AG04450 (cell line): Measurements from ENCODE around the gene PGRMC2. TPM values are rescaled to one million over a fixed set of nuclear protein-coding genes. Genes with fewer than 3 reads are reported as not detected.

Source experiments
- CTCF ChIA-PET: fragments of 300-600, 350-600 bp; formaldehyde crosslinking; extraction: SDS; loops from one replicate; lab custom pipeline; 2022; ENCODE audit warnings: antibody characterized with exemption, inconsistent platforms; lab: Charles Lee
- POLR2A ChIA-PET: fragments of 350-600 bp; formaldehyde crosslinking; extraction: SDS; loops from one replicate; lab custom pipeline; 2021; ENCODE audit warnings: antibody characterized with exemption, inconsistent platforms; lab: Yijun Ruan, JAX
- DNase-seq: peaks from one replicate; pipeline ENCODE4 v3.0.0-alpha.2; 2011; ENCODE audit warnings: low read depth, low spot score
- H3K27ac ChIP-seq: one replicate; pipeline ENCODE4 v1.5.1; 2012; ENCODE audit warnings: low read depth, low read length, control low read depth
- H3K27me3 ChIP-seq: one replicate; pipeline ENCODE4 v1.6.0; 2012; ENCODE audit warnings: low read length; ENCODE audit not compliant: control insufficient read depth, insufficient read depth
- H3K4me3 ChIP-seq: 2 replicates; pipeline ENCODE4 v1.5.1; 2011; ENCODE audit warnings: mild to moderate bottlenecking, low read depth, low read length, control low read depth
- H3K9me3 ChIP-seq: 2 replicates; pipeline ENCODE4 v1.5.1; 2012; ENCODE audit warnings: low read length; ENCODE audit not compliant: control insufficient read depth, insufficient read depth
- CTCF ChIP-seq: IDR thresholded peaks from 2 replicates; pipeline ENCODE4 v1.5.1; 2011; ENCODE audit warnings: low read depth, low read length, control low read depth, inconsistent platforms
- polyA plus RNA-seq: library from polyadenylated mRNA; depleted of rRNA; stranded (reverse); fragments of >200 nt; gene quantifications from 2 replicates; pipeline ENCODE4 v1.2.3, GENCODE V29; 2011

PGRMC2 gene
- polyA plus RNA-seq, 1 experiment: 50.9 TPM

GRCh38 chr4:128286474-128287058 lies 1.0 kb downstream of the PGRMC2 start:
- no peak for DNase-seq
- peak overlapping the region; percentile 73 for H3K27ac ChIP-seq
- ChIA-PET POLR2A (interaction anchor here (0.6 to 3.1 kb wide), 12 partner anchors 12 to 604 kb away, joined by 3 to 23 read pairs (median 4); no protein-coding TSS in a partner anchor), CTCF (interaction anchor here (0.7 to 1.4 kb wide), 2 partner anchors 57 to 67 kb away, joined by 3 to 4 read pairs; no protein-coding TSS in a partner anchor)
- H3K4me3 ChIP-seq: peak overlapping the region; percentile 87
- peaks cover 2% of the 10 kb centered on the region; the same call in 1 of the 2 replicates for H3K9me3 ChIP-seq
- H3K27me3 ChIP-seq: no peaks in the 10 kb centered on the region
- TF ChIP-seq CTCF: no peak

GRCh38 chr4:128285085-128285997 lies 2.3 kb downstream of the PGRMC2 start:
- ChIA-PET CTCF (interaction anchor here (0.6 to 1.4 kb wide), 3 partner anchors 58 to 573 kb away, joined by 3 to 5 read pairs (median 4); no protein-coding TSS in a partner anchor), POLR2A (interaction anchor here (0.7 to 3.1 kb wide), 7 partner anchors 8 to 232 kb away, joined by 3 to 23 read pairs (median 3); no protein-coding TSS in a partner anchor)
- no peak for TF ChIP-seq CTCF
- no peaks in the 10 kb centered on the region for H3K27me3 ChIP-seq
- peaks cover 2% of the 10 kb centered on the region; the same call in 1 of the 2 replicates for H3K9me3 ChIP-seq
- no peak for DNase-seq
- H3K27ac ChIP-seq: no peak overlapping the region
- peak overlapping the region; percentile 87 for H3K4me3 ChIP-seq

- peaks cover 2% of the 10 kb centered on the region; the same call in 1 of the 2 replicates for H3K9me3 ChIP-seq
- CTCF ChIA-PET: no interaction called here
- no peak overlapping the region for H3K27ac ChIP-seq
- POLR2A ChIA-PET: no interaction called here
- no peaks in the 10 kb centered on the region for H3K27me3 ChIP-seq
- no peak for DNase-seq
- peak overlapping the region; percentile 87 for H3K4me3 ChIP-seq
- TF ChIP-seq CTCF: no peak
Observed at GRCh38 chr4:128284317-128284716, 3.3 kb downstream of the PGRMC2 start.

- peaks cover 2% of the 10 kb centered on the region; the same call in 1 of the 2 replicates for H3K9me3 ChIP-seq
- H3K27ac ChIP-seq: no peak overlapping the region
- H3K4me3 ChIP-seq: no peak overlapping the region
- no peak for DNase-seq
- no peaks in the 10 kb centered on the region for H3K27me3 ChIP-seq
- POLR2A ChIA-PET: interaction anchor here (0.9 to 1.1 kb wide), 2 partner anchors 75 to 235 kb away, joined by 3 to 4 read pairs; no protein-coding TSS in a partner anchor
- CTCF ChIA-PET: interaction anchor here (0.8 to 1.0 kb wide), 2 partner anchors 91 to 292 kb away, joined by 3 read pairs; no protein-coding TSS in a partner anchor
- TF ChIP-seq CTCF: no peak
Observed at GRCh38 chr4:128283071-128283470, 4.5 kb downstream of the PGRMC2 start.
